ENCODE measurements around the gene FFAR1.
A peak's percentile ranks its signal among the peaks of the same experiment; 100 is the strongest.
"Not testable (repeated sequence)": the region's sequence is repeated elsewhere in the genome, so short reads cannot be mapped to it uniquely, and the experiment has no call there.

FFAR1 gene

GRCh38 chr19:35363001-35363590, 15.4 kb downstream of the FFAR1 start:
- DNase-seq = no peak

GRCh38 chr19:35363711-35364425, 16.2 kb downstream of the FFAR1 start:
- DNase-seq = no peak

GRCh38 chr19:35365303-35365702, 17.6 kb downstream of the FFAR1 start:
- DNase-seq = no peak

DNA sequence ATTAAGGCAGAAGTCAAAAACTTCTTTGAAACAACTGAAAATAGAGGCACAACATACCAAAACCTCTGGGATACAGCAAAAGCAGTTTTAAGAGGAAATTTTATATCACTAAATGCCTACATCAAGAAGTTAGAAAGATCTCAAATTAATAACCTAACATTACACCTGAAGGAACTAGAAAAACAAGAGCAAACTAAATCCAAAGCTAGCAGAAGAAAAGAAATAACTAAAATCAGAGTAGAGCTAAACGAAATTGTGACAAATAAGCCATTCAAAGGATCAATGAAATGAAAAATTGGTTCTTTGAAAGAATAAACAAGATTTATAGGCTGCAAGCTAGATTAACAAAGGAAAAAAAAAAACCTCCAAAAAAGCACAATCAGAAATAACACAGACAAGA, 20.7 kb downstream of the FFAR1 start:
- no peak for DNase-seq

GRCh38 chr19:35369522-35369921, 21.8 kb downstream of the FFAR1 start:
- no peak for DNase-seq

GRCh38 chr19:35370722-35371121, 23.0 kb downstream of the FFAR1 start, which contains the start of gene GPR42:
GPR42 (plus strand) TSS chr19:35371068; CDS start chr19:35371360, 292 bp downstream.
- DNase-seq = no peak

DNA sequence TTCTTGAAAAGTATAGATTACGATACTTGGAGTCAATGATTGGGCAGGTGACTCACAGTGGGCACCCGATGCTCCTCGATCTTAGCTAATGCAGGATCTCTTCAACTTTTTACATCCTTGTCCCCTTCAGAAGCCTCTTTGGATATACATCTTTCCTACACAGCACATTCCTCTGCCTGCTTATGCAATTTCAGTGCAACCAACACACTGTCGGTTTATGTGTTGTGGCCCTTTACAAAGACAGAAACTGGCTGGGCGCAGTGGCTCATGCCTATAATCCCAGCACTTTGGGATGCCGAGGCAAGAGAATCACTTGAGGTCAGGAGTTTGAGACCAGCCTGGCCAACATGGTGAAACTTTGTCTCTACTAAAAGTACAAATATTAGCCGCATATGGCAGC, 25.8 kb downstream of the FFAR1 start:
- DNase-seq = no peak

- not testable (repeated sequence) for DNase-seq
These were observed 26.3 kb downstream of the FFAR1 start for GRCh38 chr19:35374031-35374430.

DNA sequence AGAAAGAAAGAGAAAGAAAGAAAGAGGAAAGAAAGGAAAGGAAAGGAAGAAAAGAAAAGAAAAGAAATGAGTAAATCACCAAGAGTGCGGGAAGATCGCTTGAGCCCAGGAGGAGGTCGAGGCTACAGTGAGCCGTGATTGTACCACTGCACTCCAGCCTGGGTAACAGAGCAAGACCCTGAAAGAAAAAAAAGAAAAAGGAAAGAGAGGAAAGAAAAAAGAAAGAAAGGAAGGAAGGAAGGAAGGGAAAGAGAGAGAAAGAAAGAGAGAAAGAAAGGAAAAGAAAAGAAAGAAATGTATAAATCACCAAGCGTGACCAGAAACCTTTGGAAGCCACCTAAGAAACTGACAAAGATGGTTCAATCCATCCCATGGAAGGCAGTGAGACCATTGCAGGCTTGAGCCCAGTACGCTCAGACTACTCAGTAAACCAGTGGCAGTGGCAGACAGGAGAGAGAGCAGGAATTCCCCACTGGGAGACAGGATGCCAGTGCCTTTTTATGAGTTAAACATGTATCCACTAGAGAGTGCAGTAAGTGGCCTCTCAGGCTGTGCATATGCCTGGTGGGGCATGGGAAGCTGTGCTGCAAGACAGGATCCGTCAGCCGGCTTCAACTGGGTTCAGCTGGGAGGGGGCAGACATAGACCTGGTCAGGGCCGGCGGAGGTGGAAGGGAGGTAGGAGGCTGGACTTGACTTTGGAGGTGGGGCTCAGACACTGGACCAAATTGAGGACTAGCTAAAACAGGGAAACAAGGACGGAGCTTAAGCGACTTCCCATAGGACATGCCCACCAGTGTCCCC, 28.0 kb downstream of the FFAR1 start:
- no peak for DNase-seq

GRCh38 chr19:35377656-35378055, 30.0 kb downstream of the FFAR1 start:
- DNase-seq = no peak

- no peak for DNase-seq
These were observed 30.7 kb downstream of the FFAR1 start for GRCh38 chr19:35378356-35378755.

GRCh38 chr19:35379545-35379944, 31.8 kb downstream of the FFAR1 start:
- DNase-seq = not testable (repeated sequence)

DNA sequence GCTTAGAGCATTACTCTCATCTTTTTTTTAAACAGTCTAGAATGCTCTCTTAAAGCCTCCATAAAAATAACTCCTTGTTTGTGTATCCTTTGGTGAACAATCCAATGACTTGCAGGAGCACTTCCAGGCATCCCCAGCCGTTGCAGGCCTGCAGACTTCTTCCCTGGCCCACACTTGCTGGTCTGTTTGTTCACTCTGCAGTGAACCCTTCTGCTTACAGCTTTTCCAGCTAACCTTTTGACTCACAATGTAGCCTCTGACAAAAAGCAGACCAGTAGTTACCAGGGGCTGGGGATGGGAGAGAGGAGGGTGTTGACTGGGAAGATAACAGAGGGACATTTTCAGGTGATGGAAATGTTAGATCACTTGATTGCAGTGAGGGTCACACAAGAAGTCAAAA, 32.3 kb downstream of the FFAR1 start:
- DNase-seq = no peak

DNA sequence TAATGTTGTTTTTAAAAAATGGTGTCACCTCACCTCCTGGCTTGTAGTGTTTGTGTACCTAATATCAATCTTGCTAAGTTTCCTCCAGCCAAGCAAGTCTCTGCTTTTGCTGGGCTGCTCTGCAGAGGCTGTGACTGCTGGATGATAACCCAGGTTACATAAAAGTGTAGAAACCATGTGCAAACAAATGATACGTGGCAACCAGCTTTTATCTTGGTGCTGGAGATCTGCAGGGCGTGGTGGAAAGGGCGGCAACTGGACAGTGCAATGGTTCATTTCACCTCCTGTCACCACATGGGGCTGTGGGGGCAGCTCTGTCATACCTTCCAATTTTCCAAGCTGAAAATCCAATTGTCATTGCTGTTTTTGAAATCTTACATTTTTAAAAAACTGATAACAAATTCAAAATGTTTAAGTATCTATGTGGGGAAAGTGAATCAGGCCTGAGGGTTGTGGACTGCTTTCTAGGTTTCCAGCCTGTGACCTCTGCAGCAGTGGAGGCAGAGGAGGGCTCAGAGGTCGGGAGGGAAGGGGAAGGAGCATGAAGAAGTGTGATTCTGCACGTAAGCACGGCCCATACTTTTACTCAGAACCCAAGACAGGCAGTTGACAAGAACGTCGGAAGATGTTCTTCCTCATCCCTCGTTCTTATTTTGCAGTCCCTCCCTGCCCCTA, 32.9 kb downstream of the FFAR1 start:
- DNase-seq = no peak

GRCh38 chr19:35381318-35381717, 33.6 kb downstream of the FFAR1 start:
- no peak for DNase-seq

DNA sequence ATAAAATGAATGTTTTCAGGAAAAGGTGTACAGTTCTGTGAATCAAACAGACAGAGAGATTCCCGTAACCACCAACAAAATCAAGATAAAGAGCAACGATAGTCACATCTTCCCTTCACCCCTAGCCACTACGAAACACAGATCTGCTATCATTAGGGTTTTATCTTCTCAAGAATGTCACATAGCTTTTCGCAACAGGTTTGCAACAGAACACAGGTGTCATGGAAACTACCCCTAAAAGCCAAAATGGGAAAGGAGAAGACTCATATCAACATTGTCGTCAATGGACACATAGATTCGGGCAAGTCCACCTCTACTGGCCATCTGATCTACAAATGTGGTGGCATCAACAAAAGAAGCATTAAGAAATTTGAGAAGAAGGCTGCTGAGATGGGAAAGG, 34.2 kb downstream of the FFAR1 start:
- DNase-seq = no peak

GRCh38 chr19:35383536-35383935, 35.8 kb downstream of the FFAR1 start:
- no peak for DNase-seq

DNA sequence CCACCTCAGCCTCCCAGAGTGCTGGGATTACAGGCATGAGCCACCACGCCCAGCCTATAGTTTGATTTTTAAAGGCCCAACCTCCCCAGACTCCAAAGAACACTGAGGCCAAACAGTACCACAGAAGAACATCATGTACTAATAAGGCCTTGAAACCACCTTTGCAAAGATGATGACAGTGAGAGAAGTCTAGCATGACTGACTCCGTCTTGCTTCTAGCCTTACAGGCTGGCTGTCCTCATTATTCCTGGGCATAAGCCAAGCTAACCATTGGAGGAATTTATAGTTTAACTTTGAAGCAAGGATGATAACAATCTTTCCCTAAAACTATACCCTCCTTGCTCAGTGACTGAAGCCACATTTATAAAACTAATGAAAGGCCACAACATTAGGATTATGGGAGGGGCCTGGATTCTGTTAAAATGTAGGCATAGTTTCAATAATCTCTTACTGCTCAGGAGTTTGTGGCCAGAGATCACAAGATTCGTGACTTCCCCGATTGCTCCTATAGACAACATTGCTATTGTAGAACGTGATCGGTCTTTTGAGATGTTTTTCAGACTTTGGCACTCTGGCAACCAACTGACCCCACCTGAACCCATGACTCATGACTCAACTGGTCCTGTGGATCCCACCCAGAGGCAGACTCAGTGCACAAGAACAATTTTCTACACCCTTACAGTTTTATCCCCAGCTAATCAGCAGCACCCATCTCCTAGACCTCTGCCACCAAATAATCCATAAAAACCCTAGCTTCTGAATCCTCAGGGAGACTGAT, 40.8 kb downstream of the FFAR1 start:
- no peak for DNase-seq

DNA sequence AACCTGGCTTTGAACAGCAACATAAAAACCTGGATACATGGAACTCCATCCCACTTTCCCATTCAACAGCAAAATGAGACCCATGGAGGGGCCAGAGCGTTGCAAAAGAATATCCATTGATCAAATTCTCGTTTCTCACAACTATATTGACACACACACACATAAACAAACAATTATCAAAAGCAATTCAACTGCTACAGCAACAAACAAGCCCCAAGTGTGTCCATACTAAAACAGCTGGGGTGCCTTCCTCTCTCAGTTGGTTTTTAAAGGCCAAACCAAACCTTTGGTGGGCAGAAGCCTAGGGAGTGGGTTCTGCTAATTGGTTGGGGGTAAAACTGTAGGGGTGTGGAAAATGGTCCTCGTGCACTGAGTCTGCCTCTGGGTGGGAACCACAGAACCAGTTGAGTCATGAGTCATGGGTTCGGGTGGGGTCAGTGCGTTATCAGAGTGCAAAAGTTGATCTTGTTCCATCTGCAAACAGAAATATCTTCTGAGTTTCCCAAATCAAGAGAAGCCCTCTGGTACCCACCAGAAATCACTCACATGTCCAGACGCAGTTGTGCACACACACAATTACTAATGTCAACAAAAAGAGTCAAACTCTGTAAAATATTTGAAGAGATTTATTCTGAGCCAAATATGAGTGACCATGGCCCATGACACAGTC, 41.6 kb downstream of the FFAR1 start:
- DNase-seq = no peak

DNA sequence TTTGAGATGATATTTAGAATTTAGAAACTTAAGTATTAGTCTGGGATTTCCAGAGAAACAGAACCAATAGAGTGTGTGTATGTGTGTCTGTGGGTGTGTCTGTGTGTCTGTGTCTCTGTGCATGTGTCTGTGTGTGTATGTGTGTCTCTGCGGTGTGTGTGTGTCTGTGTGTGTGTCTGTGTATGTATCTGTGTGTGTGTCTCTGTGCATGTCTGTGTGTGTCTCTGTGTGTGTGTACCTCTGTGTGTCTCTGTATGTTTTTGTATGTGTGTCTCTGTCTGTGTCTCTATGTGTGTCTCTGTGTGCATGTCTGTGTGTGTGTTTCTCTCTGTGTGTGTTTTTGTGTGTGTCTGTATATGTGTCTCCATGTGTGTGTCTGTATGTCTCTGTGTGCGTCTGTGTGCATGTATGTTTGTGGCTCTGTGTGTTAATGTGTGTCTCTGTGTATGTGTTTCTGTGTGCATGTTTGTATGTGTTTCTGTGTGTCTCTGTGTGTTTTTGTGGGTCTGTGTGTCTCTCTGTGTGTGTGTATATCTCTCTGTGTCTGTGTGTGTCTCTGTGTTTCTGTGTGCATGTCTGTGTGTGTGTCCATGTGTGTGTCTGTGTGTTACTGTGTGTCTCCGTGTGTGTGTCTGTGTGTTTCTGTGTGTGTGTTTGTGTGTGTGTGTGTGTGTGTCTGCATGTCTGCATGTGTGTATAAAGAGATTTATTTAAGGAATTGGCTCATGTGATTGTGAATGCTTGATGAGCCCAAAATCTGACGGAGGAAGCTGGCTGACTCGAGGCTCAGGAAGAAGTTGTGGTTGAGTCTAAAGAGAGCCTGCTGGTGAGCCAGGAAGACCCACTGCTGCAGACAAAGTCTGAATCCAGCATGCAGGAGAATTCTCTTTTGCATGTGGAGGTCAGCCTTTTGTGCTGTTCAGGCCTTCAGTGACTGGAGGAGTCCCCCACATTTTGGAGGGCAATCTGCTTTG, 45.3 kb downstream of the FFAR1 start:
- DNase-seq = peak; percentile 44 to 56

Data from Kasumi-1 (cell line).